HTERT RPE-1 (cell line): ENCODE measurements around the gene EDEM3.
"Not testable (repeated sequence)": the region's sequence is repeated elsewhere in the genome, so short reads cannot be mapped to it uniquely, and the experiment has no call there.

ENCODE experiments used
- in situ Hi-C: fragments of 300-500 bp; cut with MboI; formaldehyde crosslinking; loops from 4 replicates; pipeline ENCODE4 v1.14.3; 2020; ENCODE audit warnings: low sequenced_read_pairs

Gene EDEM3

DNA sequence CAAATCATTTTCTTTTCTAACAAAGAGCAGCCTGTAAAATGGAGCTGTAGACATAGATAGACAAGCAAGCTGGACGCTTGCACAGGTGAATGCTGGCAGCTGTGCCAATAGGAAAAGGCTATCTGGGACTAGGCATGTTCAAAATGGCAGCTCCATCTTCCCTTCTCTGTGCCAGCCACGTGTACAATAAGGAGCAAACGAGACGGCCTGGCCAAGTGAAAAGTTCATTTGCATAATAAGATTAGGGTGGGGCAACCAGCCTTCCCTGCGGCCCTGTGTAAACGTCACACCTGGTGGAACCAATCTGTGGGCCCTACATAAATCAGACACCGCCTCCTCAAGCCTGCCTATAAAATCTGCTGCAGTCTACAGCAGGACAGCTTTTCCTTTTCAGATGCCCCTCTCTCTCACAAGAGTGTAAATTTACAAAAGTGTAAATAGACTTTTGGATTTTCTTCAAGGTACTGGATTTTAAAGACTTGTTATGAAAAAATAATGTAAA is 16.6 kb upstream of the EDEM3 start:
- in situ Hi-C loops: no loop called here

DNA sequence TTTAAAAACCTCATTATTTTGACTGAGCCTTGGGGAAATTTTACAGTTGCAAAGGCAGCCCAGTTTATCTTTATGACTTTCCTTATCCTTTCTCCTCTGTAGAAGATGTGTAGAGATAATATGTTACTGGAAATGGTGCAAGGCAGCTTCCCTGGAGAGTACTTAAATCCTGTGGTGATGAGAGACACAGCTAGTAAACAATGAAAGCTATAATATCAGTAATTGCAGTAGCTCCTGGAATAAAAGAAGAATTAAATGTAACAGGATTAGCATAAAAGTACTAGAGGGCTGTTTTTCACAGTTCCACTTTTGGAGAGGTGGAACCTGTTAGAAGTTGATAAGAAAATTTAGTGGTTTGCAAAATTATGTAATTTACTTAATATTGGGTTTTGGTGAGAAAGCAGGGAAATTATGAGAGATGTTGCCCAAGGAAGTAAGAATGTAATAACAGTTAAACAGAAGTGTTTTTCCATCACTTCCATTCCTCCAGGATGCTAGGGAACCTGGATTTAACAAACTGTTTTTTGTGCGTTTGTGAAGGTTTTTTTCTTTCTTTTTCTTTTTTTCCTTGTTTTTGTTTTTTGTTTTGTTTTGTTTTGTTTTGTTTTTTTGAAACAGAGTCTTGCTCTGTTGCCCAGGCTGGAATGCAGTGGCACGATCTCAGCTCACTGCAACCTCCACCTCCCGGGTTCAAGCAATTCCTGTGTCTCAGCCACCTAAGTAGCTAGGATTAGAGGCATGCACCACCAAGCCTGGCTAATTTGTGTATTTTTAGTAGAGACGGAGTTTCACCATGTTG is 15.7 kb upstream of the EDEM3 start:
- in situ Hi-C loops: no loop called here

DNA sequence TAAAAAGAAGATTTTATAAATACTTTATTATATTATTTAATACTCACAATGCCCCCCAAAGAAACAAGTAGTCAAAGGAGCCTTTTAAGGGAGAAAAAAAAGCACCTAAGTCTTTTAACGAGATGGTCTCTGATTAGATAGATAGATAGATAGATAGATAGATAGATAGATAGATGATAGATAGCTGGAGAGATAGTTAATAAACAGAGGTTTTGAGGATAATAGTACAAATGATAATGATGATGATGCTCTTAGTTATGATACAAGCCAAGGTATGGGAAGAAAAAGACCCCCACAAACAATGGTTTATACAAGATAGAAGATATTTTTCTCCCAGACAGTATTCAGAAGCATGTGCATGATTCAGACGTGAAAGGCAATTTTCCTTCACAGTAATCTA is 14.6 kb upstream of the EDEM3 start:
- in situ Hi-C loops: no loop called here

DNA sequence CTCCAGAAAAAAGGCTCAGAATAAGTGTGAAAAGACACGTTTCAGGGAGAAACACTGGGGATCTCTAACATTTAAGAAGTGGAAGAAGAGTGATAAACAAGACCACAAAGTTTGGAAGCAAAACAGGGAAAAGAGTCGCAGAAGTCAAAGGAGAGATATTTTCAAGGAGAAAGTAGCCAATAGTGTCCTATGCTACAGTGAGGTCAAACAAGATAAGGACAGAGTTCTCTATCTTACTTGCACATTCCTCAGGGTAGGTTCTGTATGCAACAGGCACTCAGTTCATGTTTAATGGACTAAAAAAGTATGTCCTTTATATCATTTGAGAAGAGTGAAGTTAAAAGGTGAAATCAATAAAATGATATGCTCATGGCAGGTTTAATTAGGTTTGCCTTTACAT is 13.8 kb upstream of the EDEM3 start:
- in situ Hi-C loops: no loop called here

DNA sequence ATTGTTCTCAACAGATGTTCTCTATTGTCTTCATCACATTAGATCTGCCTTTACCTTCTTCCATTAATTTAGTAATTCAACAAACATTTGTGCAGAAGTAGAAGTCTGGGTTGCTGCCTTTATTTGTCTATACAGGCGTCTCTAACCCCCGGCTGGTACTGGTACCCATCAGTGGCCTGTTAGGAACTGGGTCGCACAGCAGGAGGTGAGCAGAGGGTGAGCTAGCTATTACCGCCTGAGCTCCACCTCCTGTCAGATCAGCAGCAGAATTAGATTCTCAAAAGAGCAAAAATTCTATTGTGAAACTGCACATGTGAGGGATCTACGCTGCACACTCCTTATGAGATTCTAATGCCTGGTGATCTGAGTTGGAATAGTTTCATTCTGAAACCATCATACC is 12.9 kb upstream of the EDEM3 start:
- in situ Hi-C loops: no loop called here

DNA sequence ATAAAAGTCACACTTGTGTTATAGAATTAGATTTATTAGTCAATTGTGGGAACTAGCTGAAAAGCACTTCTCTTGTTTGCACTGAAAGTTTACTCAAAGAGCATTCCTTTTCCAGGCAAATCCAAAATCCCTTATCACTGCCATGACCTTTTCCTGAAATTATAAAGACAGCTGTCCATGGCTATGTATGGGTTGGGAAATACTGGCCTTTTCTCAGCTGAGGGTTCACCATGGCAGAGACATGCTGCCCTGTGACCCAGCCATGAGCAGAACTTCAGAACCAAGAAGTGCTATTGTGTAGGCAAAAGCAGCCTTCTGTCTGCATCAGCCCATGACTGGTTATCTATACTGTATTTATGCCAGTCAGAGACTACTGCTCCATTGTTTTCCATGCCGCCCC is 9.8 kb upstream of the EDEM3 start:
- in situ Hi-C loops: no loop called here

DNA sequence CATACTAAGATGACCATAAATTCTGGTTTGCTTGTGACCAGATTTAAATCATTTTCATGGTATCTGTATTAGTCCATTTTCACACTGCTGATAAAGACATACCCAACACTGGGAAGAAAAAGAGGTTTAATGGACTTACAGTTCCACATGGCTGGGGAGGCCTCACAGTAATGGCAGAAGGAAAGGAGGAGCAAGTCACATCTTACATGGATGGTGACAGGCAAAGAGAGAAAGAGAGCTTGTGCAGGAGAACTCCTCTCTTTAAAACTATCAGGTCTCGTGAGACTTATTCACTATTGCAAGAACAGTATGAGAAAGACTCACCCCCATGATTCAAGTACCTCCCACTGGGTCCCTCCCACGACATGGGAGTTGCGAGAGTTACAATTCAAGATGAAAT is 8.9 kb upstream of the EDEM3 start:
- in situ Hi-C loops: not testable (repeated sequence)

DNA sequence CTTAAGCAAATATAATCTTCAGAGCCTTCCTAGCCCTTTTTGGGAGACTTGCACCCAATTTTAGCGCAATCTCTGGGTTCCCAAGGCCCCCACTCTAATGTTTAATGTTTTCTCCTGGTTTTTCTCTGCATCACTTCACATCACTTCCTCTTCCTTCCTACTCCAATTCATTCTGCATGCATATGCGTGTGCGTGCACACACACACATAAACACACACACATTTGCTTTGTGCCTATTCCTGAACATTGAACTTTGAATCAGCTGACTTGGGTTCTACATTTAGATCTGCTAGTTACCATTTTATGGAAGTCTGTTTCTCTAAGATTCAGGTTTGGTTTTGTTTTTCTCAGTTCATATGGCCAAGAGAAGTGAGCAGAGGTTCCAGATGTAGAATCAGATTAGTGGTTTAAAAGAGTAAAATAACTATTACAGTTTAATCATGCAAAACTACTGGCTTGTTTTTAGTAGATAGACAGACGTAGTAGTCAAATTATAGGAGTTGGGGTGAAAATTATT is 7.4 kb upstream of the EDEM3 start:
- in situ Hi-C loops: no loop called here

DNA sequence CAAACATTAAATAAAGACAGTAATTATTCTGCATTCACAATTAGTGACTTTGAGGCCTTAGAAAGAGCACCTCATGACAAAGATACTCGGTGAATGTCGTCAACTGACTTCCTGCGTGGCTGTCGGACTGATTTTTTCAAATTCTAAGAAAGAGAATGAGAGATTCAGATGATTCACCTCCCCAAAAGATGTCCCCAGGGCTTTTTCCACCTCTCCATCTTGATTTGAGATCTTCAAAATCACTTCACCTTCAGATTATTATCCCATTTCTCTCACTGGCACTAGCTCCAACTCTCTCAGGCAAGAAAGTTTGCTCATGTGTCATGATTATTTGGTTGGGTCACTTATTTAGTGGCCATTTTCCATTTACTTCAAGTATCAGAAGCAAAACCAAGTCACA is 5.0 kb upstream of the EDEM3 start:
- in situ Hi-C loops: no loop called here

DNA sequence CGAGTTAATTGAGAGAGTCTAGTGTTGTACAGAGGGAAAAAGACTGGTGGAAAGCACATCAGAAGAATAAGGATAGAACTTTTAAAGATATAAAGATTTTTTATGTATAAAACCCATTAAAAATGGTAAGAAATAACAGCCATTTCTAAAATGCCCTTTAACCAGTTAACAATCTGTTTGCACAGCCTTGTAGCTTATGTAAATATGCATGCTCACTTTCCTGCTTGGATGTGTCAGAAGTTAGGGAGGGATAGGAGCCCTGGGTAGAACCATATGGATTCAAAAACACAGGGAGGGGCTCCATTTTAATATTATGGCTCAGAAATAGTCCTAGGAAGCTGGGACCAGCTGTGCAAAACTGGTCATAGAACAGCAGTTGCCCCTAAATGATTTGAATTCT is 4.5 kb upstream of the EDEM3 start:
- in situ Hi-C loops: no loop called here

DNA sequence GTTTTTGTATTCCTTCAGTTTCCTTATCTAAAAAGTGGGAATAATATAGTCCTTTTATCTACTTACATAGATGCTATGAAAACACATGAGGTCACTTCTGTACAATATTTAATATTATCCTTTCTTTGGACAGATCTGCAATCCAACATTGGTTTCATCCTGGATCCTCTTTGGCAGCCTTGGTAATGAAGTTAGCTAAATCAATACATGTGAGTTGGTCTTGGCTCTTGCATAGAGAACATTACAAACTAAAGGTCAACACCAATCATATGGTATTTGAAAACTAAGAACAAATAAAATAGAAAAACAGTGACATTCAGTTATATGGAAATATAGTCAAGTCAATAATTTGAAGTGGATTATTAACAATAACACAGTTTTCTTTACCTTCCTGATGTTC is 3.2 kb upstream of the EDEM3 start:
- in situ Hi-C loops: no loop called here

DNA sequence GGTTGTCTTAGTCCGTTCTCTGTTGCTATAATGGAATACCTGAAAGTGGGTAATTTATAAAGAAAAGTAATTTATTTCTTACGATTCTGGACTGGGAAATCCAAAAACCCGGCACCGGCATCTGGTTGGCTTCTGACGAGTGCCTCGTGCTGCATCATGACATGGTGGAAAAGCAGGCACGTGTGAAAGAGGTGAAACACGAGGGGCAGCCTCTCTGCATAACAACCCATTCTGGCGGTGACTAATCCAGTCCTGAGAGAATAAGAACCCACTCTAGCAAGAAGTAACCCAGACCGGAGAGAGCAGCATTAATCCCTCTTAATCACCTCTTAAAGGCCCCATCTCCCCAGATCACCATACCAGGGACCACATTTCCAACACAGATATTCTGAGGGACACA is 2.7 kb upstream of the EDEM3 start:
- in situ Hi-C loops: no loop called here

DNA sequence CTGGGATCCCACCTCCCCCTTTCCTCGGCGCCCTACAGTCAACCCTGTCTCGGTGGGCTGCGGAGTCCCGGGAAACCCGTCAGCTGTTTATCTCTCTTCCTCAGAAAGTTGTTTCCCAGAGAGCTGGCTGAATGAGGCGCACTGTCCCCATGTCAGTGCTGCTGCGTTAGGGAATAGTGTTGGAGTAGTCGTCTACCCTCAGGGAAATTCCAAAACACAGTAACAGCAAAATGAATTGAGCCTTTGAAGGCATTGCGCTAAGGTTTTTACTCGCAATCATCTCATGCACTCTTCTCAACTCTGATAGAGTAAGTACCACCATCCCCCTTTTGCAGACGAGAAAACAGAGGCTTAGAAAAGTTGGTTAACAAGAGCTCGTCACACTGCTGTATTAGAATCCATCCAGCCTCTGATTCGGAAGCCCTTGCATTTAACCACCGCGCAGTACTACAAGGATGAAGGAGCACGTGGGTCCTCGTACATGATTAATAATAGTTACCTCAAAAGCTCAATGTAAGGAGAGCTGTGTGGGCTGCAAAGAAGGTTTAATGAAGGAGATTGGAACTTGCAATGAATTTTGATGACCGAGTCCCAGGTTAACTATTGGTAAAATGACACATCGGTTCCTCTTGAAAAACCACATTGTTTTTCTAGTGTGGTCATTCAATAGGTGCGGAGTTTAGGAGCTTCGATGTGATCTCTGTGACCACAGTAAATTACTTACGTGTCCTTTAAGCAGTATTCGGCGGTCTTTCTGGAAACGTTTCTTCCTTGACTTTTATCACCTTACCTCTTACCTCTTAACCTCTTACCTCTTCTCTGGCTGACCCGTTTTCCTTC is 788 bp upstream of the EDEM3 start:
- in situ Hi-C loops: no loop called here

DNA sequence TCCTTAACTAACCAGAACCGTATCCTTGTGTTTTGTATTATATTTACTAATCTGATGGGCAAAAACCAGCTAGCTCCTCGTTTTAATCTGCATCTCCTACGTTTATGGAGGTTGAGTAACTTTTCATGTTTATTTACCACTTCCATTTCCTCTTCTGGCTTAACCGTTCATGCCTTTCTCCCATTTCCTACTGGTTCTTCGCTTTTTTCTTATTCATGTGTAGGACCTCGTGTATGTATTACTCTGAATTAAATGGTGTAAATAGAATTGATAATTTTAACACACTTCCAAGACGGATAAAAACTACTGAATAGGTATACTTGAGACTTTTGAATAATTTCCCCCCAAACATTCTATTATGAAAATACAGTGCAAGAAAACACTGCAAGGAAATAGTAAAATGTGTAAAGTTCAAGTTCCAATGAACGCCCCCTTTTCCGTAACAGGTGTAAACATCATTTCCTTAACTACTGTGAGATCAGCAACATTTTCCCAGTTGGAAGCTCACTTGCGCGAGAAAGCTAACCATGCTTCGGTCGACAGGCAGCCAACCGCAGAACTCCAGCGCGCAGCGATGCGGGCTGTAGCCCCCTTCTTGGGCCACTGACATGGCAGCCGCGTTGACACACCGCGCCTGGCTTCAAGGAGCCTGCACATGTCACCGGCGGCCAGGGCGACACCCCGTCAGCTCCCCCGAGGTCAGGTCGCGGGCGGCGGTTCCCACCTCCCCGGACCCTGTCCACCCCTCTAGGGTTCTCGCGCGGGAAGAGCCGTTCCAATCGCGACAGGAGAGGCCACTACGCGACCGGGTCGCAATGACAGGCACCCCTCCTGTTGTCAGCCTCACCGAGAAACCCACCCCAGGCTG is 816 bp downstream of the EDEM3 start:
- in situ Hi-C loops: no loop called here

DNA sequence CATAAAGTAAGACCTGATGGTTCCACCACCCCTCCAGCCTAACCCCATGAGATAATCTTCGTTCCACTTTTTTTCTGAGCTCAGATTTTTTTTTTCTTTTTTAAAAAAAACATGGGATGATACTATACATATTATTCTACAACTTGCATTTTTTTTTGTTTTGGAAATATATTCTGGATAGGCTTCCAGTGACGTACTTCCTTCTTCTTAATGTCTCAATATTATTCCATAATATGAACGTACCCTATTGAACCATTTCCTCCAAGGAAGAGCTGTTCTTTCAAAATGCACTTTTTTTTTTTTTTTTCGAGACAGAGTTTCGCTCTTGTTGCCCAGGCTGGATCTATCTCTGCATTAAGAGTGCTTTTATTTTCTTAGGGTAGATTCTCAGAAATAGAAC is 1.5 kb downstream of the EDEM3 start:
- in situ Hi-C loops: no loop called here

DNA sequence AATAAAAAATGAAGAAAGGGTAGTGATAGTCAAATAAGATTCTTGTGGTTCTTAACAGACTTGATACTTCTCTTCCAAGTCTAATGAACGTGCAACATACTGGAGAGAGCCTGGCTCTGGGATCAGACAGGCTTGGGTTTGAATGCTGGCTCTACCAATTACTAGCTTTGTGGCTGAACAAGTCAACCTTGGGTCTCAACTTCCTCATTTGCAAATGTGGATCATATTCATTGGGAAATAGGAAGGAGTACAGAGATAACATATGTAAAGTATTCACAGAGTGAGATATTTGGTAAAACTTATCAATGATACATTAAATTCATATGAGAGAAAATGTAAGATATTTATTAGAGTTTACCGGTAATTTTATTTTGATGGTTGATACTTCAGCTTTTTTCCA is 2.0 kb downstream of the EDEM3 start:
- in situ Hi-C loops: no loop called here

DNA sequence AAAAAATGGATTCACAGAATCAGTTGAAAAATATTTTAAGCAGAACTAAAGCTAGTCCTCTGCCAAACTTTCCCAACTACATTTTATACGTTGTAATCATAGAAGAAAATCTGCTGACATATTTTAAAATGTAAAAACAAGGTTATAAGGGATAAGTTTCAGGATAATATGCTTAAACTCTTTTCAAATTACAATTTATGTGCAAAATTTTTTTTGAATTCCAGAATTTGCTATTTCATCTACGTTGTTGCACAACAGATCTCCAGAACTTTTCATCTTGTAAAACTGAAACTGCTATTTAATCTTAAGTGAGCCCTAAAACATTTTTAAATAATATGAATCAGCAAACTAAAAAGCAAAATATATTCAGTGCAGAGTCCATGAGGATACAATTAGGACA is 5.9 kb downstream of the EDEM3 start:
- in situ Hi-C loops: no loop called here

DNA sequence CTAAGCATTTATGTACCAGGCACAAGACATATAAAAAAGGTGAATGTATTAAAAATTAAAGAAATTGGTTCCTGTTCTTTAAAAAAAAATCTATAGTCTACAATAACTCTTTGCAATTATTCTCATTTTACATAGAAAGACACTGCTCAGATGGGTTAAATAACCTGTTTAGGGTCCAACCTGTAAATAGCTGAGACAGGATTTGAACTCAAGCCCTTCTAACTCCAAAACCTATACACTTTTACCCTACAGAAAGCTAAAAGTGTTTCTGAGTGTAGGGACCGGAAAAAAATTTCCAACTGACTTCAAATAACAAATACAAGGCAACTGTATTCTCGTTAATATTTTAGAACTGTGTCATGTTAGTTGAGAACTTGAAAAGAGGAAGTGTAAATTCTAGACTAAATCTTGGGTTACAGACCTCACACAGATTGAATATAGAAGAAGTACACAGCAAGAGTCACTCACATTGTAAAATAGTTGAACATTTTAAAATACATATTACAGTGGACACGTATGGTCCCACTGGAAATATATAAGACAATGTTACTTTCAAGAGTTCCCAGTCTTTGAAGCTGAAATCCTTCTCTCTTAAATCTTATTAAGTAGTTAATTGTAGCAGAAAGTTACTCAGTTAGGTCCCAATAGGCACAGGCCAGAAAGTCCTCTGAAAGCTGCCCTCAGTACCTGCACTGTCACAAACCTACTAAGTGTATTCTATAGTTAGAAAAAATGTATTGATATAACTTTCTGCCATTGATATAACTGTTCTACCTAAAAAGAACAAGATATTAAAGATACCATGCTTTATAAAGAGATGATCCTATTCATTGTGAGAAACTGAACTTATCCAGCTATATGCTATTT is 7.3 kb downstream of the EDEM3 start:
- in situ Hi-C loops: no loop called here

DNA sequence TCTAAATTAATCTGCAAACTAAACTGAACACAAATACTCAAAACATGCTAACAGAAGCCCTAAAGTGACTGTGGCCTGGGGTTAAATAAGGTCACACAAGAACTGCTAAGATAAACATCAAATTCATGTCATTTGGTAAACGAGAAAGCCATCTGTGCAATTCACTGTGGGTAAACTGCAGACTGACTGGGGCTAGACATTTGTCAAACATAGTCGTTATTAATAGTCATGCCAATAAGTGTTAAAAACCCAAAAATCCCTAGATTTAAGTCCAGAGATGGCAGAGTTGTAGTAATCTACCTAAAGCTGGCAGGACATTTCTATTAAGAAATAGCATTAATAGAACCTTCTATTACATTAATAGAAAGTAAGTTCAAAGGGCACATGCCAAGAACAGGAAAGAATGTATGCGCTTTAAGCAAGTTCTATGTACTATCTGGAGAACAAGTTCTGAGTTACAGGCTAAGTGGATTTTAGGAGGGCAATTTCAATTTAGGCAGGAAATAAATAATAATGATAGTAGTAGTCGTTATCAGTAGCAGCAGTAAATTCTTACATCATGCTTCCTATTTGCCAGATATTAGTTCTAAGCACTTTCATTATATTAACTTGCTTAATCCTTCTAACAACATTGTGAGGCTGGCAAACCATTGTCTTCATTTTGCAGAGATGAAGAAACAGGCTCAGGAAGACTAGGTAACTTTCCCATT is 8.6 kb downstream of the EDEM3 start:
- in situ Hi-C loops: no loop called here
